HCT116 (cell line): Measurements from ENCODE around the gene CTNNA2.

Source experiments
- TCF7L2 ChIP-seq: IDR thresholded peaks from 2 replicates; pipeline ENCODE4 v1.7.0; 2011; ENCODE audit warnings: borderline replicate concordance, inconsistent platforms; ENCODE audit not compliant: insufficient read depth, insufficient read length; ENCODE audit errors: extremely low read depth
- ZNF274 ChIP-seq: fragments of 200-500 bp; sonication (Bioruptor generic); IDR thresholded peaks from 2 replicates; pipeline ENCODE4 v1.6.1; 2014; ENCODE audit warnings: mild to moderate bottlenecking, low read depth, low read length, inconsistent platforms
- TF ChIP-seq, protein P1 (sequence below), 3 experiments: fragments of 200-600 bp in 1 of 3; sonication (generic) in 1 of 3; IDR thresholded peaks in 2 of 3; conservative IDR thresholded peaks in 1 of 3; 2 replicates each; pipeline ENCODE4 v1.5.1; 2012 to 2017; ENCODE audit warnings: low read depth in 2 of 3, low read length in 2 of 3, antibody characterized with exemption in 1 of 3, borderline replicate concordance in 1 of 3, control low read depth in 1 of 3, mild to moderate bottlenecking in 1 of 3, mixed read lengths in 1 of 3, mixed run types in 1 of 3, moderate library complexity in 1 of 3; ENCODE audit not compliant: insufficient read depth in 1 of 3

DNA sequence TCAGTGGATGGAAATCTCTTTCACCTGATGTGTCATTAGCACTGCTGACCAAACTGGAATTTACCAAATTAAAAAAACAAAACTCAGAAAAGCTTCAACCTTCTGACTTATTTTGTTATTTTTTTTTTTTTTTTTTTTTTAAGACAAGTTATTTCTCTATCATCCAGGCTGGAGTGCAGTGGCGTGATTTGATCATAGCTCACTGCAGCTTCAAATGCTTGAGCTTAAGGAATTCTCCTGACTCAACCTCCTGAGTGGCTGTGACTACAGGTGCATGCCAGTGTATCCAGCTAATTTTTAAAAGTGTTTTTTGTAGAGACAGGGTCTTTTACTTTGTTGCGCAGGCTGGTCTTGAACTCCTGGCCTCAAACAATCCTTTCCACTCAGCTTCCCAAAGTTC is 636.1 kb downstream of the CTNNA2 start:
- TF ChIP-seq TCF7L2 = no peak
- TF ChIP-seq, protein P1, sequence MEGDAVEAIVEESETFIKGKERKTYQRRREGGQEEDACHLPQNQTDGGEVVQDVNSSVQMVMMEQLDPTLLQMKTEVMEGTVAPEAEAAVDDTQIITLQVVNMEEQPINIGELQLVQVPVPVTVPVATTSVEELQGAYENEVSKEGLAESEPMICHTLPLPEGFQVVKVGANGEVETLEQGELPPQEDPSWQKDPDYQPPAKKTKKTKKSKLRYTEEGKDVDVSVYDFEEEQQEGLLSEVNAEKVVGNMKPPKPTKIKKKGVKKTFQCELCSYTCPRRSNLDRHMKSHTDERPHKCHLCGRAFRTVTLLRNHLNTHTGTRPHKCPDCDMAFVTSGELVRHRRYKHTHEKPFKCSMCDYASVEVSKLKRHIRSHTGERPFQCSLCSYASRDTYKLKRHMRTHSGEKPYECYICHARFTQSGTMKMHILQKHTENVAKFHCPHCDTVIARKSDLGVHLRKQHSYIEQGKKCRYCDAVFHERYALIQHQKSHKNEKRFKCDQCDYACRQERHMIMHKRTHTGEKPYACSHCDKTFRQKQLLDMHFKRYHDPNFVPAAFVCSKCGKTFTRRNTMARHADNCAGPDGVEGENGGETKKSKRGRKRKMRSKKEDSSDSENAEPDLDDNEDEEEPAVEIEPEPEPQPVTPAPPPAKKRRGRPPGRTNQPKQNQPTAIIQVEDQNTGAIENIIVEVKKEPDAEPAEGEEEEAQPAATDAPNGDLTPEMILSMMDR (IDR thresholded peaks at IDR 0.05 in 2 of 3, conservative IDR thresholded peaks at IDR 0.05 in 1 of 3; ENCODE audit: borderline replicate concordance in 1 of 3, insufficient read depth in 1 of 3, low read depth in 2 of 3, low read length in 2 of 3) = no peak
- no peak for TF ChIP-seq ZNF274
